HG02885 (cell line): ENCODE data around the gene GRB10.

Source experiments
- ATAC-seq: cut with Tn5 transposase; IDR thresholded peaks from one replicate; pipeline ENCODE4 v1.9.1; 2021; ENCODE audit warnings: mild to moderate bottlenecking; ENCODE audit not compliant: unreplicated experiment, poor library complexity

The GRB10 gene

DNA sequence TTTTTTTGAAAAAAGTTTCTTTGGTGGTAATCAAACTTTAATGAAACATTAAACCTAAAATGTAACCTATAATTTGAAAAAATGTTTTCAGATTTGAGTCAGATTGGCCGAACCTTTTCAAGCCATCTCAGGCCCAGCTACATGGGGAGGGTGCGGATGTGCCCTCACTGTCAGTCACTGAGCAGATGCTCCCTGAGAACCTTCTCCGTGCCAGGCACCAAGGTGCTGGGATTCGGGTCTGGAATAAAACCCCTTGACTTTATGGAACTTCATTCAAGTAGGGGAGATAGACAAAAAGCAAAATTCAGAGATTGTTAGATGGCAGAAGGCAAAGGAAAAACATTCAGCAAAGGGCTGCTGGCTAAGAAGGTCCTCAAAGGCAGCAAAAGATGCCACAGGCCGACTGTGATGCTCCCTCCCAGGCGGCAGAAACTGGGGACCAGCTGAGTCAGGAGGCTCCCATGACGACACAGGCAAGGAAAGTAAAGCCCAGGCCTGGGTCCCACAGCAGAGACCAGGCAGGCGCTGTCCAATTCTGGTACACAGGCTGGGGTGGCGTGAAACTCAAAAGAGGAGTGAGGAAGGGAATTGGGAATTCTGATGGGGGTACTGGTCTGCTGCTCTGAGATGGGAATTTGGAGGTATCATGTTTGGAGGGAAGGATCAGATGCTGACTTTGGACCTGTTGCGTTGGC, 135.3 kb downstream of the GRB10 start:
- ATAC-seq: no peak

DNA sequence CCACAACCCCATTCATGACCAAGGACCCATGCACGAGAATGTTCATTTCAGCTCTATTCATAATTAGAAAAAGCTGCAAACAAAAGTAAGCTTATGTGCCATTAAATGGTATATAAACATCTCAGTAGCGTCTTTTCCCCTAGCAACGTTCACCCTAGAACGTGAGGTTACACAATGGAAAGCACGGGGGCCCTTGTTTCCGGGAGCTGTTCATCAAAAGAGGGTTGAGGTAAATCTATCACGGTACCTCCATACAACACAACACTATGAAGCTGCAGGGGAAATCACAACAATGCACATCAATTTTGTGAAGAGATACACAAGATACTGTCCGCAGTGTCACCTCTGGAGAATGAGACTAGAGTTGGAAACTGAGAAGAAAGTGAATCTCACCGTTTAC, 136.6 kb downstream of the GRB10 start:
- ATAC-seq: no peak

DNA sequence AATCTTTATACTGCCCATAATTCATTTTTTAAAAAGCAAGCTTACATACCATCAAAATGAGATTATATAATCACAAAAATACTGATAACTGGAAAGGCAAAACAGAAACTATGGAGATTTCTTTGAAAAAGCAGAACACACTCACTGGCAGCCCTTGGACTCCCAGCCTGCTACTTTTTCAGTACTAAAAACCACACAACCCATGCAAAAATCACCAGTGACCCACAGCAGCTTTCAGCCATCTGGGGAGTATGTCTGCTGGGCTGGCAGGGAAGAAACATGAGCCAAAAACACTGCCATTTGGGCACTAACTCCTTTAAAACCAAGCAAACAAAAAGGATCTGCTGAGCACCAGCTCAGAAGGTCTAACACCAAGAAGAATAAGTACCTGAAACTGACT, 137.5 kb downstream of the GRB10 start:
- no peak for ATAC-seq

DNA sequence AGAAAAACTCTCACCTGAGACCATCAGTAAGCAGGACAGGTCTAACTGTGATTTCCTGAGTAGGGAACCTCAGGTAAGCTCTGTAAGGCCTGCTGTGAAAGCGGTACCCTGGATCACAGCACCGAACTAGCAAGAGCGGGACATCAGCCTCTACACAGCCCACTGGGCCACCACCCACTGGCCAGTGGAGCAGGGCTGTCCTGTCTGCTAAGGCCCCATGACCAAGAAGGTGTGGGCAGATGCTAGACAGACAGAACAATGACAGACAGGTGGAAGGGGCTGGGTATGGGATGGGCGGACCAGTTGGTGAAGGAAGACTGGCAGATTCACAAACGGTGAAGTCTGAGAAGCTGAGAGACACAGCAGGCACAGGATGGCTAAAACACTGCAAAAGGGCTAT, 138.1 kb downstream of the GRB10 start:
- no peak for ATAC-seq

DNA sequence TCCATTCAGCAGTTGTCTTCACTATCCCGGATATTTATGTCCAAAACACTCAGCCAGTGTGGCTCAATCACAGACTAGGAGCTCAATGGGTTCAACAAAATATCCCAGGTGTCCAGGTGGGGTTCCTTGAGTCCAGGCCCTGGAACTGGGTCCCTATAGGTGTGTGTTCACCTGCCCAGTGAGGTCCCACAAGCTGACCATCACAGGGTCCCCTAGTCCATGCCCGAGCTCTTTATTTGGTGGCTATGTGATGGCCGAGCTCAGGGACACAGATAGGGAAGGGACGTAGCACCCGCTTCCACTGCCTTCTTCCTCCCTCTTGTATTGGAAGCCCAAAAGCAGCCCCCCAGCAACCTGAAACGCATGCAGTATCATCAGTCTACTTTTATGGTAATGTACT, 138.6 kb downstream of the GRB10 start:
- ATAC-seq: no peak

- ATAC-seq: no peak
These were observed 141.0 kb downstream of the GRB10 start for GRCh38 chr7:50641442-50642405.

- ATAC-seq: no peak
These were observed 141.9 kb downstream of the GRB10 start for GRCh38 chr7:50640779-50641178.

DNA sequence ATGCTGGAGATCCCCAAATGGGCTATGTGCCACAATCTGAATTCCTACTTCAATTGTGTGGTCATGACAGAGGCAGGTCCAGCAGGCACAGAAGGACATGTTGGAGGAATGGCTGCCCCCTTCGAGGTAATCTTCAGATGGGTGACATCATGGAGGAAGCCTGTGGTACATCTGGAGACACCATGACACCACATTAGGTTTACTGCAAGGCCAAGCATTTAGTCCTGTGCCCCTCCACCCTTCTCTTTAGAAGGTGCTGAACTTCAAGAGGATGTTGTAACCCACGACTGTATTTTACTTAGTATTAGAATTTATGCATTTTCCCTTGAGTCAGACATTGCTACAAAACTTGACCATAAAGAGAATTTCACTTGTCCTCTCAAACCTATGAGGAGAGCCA, 142.4 kb downstream of the GRB10 start:
- ATAC-seq: no peak

DNA sequence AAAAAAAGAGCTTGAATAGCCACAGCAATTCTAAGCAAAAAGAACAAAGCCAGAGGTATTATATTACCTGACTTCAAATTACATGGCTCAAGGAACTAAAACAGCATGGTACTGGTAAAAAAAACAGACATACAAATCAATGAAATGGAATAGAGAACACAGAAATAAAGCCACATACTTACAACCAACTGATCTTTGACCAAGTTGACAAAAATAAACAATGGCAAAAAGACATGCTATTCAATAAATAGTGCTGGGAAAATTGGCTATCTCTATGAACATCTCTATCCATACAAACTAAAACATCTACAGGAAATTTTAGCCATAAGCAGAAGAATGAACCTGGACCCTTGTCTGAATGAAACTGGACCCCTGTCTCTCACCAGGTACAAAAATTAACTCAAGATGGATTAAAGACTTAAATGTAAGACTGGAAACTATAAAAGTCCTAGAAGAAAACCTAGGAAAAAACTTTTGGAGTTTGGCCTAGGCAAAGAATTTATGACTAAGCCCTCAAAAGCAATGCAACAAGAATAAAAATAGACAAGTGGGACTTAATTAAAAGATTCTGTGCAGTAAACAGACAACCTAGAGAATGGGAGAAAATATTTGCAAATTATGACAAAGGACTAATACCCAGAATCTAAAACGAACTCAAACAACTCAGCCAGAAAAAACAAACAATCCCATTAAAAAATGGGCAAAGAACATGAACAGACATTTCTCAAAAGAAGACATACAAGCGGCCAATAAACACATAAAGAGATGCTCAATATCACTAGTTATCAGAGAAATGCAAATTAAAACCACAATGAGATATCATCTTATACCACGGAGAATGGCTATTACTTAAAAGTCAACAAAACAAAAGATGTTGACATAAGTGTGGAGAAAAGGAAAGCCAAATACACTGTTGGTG, 144.7 kb downstream of the GRB10 start:
- ATAC-seq: no peak

DNA sequence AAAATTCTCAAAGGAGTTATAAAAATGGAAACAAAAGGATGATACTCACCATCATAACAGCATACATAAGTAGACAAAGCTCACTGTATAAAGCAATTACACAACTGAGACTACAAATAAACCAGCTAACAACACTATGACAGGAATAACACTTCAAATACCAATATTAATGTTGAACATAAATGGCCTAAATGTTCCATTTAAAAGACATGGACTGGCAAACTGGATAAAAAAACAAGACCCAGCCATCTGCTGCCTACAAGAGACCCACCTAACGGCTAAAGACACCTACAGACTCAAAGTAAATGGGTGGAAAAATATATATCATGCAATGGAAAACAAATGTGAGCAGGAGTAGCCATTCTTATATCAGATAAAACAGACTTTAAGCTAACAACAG, 148.3 kb downstream of the GRB10 start:
- no peak for ATAC-seq

DNA sequence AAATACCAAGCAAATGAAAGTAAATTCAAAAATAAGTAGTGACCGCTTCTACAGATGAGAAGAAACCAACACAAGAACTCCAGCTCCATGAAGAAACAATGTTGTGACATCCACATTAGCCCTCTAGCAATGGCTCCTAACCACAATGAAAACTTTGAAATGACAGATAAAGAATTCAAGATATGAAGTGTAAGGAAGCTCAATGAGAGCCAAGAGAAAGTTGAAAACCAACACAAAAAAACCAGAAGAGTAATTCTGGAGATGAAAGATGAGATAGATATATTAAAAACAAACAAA, 149.3 kb downstream of the GRB10 start:
- no peak for ATAC-seq

- peak; percentile 89 for ATAC-seq
These were observed 149.9 kb downstream of the GRB10 start for GRCh38 chr7:50632561-50633413.

DNA sequence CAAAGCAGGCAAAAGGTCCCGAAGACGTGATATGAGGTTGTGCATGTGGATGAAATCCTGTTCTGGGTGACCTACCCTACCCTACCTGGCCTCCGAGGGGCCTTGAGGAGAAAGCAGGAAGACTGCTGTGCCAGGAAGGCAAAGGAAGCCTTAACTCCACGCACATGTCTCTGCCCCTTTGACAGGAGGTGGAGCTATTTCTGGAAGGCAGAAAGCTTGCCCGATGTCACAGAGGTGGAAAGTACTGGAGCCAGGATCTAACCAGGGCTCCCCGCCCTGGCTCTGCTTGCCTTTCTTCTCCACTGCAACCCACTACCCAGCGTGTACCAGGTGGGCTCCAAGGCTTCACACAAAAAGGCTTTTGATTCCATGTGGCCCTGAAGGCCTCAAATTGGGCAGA, 151.1 kb downstream of the GRB10 start:
- ATAC-seq: no peak

GRCh38 chr7:50631100-50631499, 151.6 kb downstream of the GRB10 start:
- ATAC-seq: no peak

GRCh38 chr7:50629238-50629901, 153.3 kb downstream of the GRB10 start:
- no peak for ATAC-seq

DNA sequence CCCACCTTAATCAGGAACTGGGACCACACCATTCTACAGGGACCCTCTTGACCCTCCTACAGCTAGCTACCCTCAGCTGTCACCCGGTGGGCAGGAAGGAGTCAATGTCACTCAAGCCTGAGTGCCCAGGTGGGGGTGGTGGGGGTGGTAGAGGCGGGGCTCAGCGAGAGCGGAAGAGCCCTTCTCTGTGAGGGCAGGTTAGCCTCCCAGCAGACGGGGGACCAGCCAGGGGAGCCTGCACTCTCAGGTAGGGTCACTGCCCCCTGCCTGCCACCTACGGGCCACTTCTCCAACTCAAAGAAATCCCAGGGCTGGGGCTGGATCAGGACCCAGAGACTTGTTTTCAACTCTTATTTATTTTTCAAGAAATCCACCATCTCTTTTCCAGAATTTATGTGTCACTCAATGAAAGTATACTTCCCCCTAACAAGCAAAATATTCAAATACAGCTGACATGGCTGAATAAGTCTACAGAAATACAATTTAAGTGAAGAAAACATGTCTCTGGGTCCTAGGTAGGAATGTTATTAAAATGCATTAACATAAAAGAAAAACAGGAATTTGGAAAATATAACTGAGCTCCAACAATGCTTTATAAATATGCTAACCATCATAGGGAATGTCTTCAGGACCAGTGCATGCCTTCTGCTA, 154.1 kb downstream of the GRB10 start:
- ATAC-seq: no peak

DNA sequence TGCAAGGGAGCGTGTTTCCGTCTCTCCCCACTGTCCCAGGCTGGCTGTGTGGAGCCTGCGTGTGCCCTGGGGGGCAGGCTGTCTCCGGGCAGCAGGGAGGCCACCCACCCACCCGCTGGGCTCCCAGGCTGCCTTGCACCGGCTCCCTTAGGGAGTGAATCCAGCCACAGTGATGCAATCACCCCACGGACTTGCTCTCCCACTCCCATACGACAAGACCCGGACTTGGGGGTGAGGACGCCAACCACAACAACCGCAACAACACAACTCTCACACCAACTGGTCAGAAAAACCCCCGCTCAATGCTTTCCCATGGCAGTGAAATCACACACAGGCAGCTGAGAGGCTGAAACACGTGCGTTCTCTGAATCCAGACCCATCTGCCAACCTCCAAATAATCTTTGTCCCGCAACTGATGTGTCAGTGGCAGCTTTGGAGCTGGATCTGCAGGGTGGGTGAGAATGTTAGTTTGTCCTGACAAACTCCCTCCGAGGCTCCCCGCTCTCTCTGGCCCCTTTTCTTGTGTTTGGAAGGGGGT, 154.8 kb downstream of the GRB10 start:
- no peak for ATAC-seq

DNA sequence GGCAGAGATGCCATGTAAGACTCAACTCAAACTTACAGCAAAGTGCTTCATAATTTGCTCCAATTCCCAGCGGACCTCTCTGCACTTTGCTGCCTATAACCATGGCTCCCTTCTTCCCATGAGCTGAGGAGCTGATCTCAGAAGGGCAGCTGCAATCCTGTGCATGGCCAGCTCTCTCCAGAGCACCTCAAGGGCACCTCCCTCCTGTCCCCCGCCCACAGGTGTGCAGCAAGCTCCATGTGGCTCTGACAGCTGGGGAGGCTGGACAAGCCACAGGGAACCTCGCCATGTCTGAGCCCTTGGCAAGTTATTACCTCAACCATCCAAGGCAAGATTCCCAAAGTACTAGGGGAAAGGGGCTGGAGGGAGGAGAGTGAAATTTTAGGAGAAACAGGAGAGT, 156.4 kb downstream of the GRB10 start:
- no peak for ATAC-seq

GRCh38 chr7:50625360-50625759, 157.3 kb downstream of the GRB10 start:
- ATAC-seq: no peak
